ENCODE measurements around the gene DNAJB13.

- peak; percentile 31; the same call in 1 of the 2 replicates for TF ChIP-seq CTCF (IDR thresholded peaks at IDR 0.05; ENCODE audit: low read length)
- TF ChIP-seq EZH2 (IDR thresholded peaks at IDR 0.05; ENCODE audit: borderline replicate concordance, low read length), result no peak
These were observed 46.4 kb downstream of the DNAJB13 start for GRCh38 chr11:73997120-73997770.
